NCI-H774 (cell line): ENCODE results near the gene TBC1D13.
"Not testable (repeated sequence)": the region's sequence is repeated elsewhere in the genome, so short reads cannot be mapped to it uniquely, and the experiment has no call there.

ENCODE experiments used
- DNase-seq: peaks from one replicate; lab custom pipeline; 2025; lab: John Stamatoyannopoulos, UW

TBC1D13 gene, protein sequence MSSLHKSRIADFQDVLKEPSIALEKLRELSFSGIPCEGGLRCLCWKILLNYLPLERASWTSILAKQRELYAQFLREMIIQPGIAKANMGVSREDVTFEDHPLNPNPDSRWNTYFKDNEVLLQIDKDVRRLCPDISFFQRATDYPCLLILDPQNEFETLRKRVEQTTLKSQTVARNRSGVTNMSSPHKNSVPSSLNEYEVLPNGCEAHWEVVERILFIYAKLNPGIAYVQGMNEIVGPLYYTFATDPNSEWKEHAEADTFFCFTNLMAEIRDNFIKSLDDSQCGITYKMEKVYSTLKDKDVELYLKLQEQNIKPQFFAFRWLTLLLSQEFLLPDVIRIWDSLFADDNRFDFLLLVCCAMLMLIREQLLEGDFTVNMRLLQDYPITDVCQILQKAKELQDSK

DNA sequence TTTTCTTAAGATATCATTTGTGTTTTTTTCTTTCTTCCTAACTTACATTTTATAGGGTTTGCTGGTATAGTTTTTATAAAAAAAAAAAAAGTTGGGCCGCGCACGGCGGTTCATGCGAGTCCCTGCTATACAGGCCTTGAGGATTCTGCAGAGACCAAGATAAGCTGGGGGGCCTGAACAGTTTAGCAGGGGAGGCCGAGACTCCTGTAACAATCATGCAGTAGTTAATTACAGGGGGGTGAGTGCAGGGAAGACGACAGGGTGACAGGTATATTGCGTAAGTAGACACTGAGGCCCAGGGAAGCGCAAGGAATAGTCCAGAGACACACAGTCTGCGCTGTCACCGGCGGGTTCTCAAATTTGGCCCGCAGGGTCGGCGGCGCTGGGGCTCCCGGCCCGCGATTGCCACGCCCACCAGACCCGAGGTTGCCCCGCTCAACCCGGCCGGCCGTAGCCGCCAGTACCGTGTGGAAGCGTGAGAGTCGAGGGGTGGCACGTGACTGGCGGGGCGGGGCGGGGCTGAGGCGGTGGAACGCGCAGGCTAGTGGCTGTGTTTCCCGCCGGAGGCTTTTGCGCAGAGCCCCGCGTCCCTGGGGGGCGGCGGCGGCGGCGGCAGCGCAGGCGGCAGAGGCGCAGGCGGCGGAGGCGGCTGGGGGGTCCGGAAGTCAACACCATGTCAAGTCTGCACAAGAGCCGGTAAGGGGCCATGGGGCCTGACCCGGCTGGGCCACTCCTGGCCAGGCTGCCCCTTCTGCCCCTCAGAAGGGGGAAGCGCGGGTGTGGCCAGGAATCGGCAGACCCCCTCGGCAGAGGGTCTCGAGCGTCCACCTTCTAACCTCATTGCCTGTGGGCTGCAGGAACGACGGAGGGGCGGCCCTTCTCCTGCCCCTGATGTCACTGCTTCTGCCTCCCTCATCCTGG, at the start of gene TBC1D13:
Gene TBC1D13 (plus strand): TSS at position 573 of the 921 bp plus-strand sequence. CDS start 101 bp downstream, at position 674.
- peak; percentile 88 for DNase-seq

- DNase-seq, result no peak
These were observed 44.7 kb upstream of the TBC1D13 start for GRCh38 chr9:128742401-128742800.

DNA sequence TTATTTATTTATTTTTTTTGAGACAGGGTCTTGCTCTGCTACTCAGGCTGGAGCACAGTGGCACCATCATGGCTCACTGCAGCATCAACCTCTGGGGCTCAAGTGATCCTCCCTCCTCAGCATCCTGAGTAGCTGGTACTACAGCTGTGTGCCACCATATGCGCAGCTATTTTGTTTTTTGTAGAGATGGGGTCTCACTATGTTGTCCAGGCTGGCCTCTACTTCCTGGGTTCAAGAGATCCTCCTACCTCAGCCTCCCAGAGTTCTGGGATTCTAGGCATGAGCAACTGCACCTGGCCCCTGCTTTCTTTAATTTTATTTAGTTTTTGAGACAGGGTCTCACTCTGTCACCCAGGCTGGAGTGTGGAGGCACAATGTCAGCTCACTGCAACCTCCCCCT, 43.6 kb upstream of the TBC1D13 start:
- no peak for DNase-seq

DNA sequence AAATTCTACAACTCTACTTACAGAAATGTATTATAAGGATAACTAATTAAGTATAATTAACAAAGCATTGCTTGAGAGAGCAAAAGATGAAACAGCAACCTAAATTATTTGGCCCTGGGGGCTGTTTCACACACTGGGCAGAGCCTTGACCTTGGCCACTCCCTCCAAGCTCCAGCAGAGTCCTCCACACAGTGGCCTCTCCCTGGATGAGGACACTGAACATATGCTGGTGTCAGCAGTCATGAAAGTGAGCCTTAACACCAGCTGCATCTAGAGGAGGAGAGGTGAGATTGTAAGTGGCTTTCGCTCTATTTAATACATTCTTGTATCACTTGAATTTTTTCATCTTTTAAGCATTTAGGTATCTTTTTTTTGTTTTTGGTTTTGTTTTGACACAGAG, 39.8 kb upstream of the TBC1D13 start:
- no peak for DNase-seq

DNA sequence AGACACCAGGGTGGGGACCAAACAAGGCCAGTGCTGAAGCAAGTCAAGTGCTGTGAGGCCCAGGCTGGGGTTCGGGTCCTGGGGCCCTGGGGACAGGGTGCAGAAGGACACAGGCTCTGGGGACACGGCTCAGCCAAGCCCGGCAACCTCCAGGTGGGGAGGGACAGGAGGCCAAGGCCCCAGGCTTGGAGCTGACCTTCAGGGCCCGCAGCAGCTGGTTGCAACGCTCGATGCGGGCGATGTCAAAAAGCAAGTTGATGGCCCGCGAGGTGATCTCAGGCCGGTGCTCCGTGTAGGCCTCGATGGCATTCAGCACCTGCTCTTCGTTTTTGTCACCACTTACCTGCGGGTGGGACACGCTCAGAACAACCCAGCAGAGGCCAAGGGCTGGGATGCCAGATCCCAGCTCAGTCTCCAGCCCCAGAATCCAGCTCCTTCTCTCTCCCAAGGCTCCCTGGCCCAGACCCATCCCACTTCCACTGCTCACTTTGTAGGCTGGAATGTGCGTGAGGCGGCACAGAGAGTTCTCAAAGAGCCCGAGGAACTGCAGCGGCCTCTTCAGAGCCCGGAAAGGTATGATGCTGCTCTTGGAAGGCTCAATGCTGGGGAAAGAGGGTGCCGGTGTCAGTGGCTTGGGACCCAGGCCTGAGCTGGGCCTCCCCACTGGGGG, 36.0 kb upstream of the TBC1D13 start:
- no peak for DNase-seq

- no peak for DNase-seq
These were observed 33.4 kb upstream of the TBC1D13 start for GRCh38 chr9:128753627-128754026.

DNA sequence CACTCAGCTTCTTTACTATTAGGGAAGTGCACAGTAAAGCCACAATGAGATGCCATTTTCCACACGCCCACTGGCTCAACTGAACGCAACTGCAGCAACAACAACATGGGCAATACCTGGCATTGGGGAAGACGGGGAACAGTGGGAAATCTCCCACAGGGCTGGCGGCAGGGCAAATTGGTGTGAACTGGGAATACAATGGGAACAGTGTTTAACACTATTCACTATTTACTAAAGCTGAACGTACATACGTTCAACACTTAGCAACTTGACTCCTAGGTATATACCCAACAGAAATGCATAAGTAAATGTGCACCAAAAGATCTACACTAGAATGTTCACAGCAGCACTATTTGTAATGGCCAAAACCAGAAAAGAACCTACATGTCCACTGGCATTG, 29.5 kb upstream of the TBC1D13 start:
- DNase-seq, result no peak

GRCh38 chr9:128762671-128763449, 24.2 kb upstream of the TBC1D13 start:
- no peak for DNase-seq

GRCh38 chr9:128764361-128764760, 22.7 kb upstream of the TBC1D13 start:
- no peak for DNase-seq

- no peak for DNase-seq
These were observed 21.6 kb upstream of the TBC1D13 start for GRCh38 chr9:128765499-128765898.

- no peak for DNase-seq
These were observed 18.4 kb upstream of the TBC1D13 start for GRCh38 chr9:128768606-128769005.

DNA sequence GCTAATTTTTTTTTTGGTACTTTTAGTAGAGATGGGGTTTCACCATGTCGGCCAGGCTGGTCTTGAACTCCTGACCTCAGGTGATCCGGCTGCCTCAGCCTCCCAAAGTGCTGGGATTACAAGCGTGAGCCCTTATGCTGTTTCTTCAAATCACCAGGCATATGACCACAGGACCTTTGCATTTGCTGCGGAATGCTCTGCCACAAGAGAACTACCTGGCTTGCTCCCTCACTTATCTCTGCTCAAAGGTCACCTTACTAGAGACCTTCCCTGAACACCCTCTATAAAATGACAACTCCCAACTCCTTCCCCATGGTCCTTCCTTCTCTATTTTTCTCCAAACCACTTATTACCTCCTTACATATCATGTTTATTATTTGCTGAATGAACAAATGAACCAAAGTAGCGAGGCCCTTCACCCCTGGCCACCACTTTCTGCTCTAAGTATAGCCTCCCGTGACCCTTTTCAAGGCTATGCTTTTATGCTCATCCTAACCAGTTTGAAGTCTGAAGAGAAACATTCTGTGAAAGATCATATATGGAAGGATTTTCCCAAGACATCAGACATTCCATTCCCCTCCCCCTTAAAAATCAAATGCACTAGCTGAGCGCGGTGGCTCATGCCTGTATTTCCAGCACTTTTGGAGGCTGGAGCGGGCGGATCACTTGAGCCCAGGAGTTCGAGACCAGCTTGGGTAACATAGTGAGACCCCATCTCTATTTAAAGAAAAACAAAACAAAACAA, 16.6 kb upstream of the TBC1D13 start:
- DNase-seq, result no peak

GRCh38 chr9:128771094-128771721, 15.8 kb upstream of the TBC1D13 start:
- DNase-seq, result no peak

GRCh38 chr9:128771745-128772519, 15.1 kb upstream of the TBC1D13 start, which contains the start of gene ZER1:
ZER1 (minus strand) TSS chr9:128771927; CDS start chr9:128755565, 16,362 bp downstream.
- peak; percentile 94 for DNase-seq

- DNase-seq, result no peak
These were observed 14.0 kb upstream of the TBC1D13 start for GRCh38 chr9:128773049-128773448.

GRCh38 chr9:128774804-128775203, 12.2 kb upstream of the TBC1D13 start:
- no peak for DNase-seq

DNA sequence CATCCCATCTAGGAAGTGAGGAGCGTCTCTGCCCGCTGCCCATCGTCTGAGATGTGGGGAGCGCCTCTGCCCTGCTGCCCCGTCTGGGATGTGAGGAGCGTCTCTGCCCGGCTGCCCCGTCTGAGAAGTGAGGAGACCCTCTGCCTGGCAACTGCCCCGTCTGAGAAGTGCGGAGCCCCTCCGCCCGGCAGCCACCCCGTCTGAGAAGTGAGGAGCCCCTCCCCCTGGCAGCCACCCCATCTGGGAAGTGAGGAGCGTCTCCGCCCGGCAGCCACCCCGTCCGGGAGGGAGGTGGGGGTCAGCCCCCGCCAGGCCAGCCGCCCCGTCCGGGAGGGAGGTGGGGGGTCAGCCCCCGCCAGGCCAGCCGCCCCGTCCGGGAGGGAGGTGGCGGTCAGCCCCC, 7.0 kb upstream of the TBC1D13 start:
- DNase-seq, result not testable (repeated sequence)

GRCh38 chr9:128781187-128782070, 5.6 kb upstream of the TBC1D13 start:
- DNase-seq, result no peak
